Measurements from ENCODE around the gene MSLN.

GRCh38 chr16:725463-726187, 34.9 kb upstream of the MSLN start:
- TF ChIP-seq CTCF (IDR thresholded peaks at IDR 0.05; ENCODE audit: low read depth, low read length) (no peak), EZH2phosphoT487 (IDR thresholded peaks at IDR 0.05; ENCODE audit: low read depth) (no peak)

Measured in OCI-LY3 (cell line).